GM12873 (cell line): ENCODE measurements around the gene CAPNS1.

Source experiments
- CTCF ChIP-seq: IDR thresholded peaks from 2 replicates; pipeline ENCODE4 v1.5.1; 2012; ENCODE audit warnings: low read depth, mild to moderate bottlenecking, moderate library complexity, low read length, control low read depth; ENCODE audit not compliant: insufficient read depth; ENCODE audit errors: missing control alignments

CAPNS1 gene

GRCh38 chr19:36110487-36111199 lies 29.2 kb upstream of the CAPNS1 start, which contains the start of gene OVOL3:
Gene OVOL3, plus strand, starts transcription at chr19:36111143. Its CDS starts 60 bp downstream, at chr19:36111203.
- TF ChIP-seq CTCF, result no peak

GRCh38 chr19:36111200-36111539 lies 28.7 kb upstream of the CAPNS1 start:
- TF ChIP-seq CTCF, result no peak

- TF ChIP-seq CTCF, result no peak
Observed at GRCh38 chr19:36112678-36113077, 27.2 kb upstream of the CAPNS1 start.

- TF ChIP-seq CTCF, result no peak
Observed at GRCh38 chr19:36113425-36113824, 26.4 kb upstream of the CAPNS1 start.

GRCh38 chr19:36113894-36114720 lies 25.8 kb upstream of the CAPNS1 start:
- TF ChIP-seq CTCF, result peak; percentile 11

- TF ChIP-seq CTCF, result no peak
Observed at GRCh38 chr19:36114721-36115452, 25.0 kb upstream of the CAPNS1 start, which contains the start of gene POLR2I. Gene POLR2I, minus strand, starts transcription at chr19:36114875. Its CDS starts 19 bp downstream, at chr19:36114856.
